GM12874 (cell line): Measurements from ENCODE around the gene KCTD15.

ENCODE experiments used
- CTCF ChIP-seq: IDR thresholded peaks from 2 replicates; pipeline ENCODE4 v1.5.1; 2011; ENCODE audit warnings: low read depth, mild to moderate bottlenecking, control low read depth, low read length, moderate library complexity; ENCODE audit not compliant: insufficient read depth

The KCTD15 gene

GRCh38 chr19:33812388-33813330 lies 16.0 kb downstream of the KCTD15 start:
- no peak for TF ChIP-seq CTCF

GRCh38 chr19:33813391-33814101 lies 16.9 kb downstream of the KCTD15 start:
- no peak for TF ChIP-seq CTCF

GRCh38 chr19:33814181-33815165 lies 17.8 kb downstream of the KCTD15 start:
- no peak for TF ChIP-seq CTCF

GRCh38 chr19:33815380-33816340 lies 19.0 kb downstream of the KCTD15 start:
- no peak for TF ChIP-seq CTCF

- no peak for TF ChIP-seq CTCF
Observed at GRCh38 chr19:33818411-33818810, 21.7 kb downstream of the KCTD15 start.

GRCh38 chr19:33819506-33819879 lies 22.8 kb downstream of the KCTD15 start:
- no peak for TF ChIP-seq CTCF
